Measurements from ENCODE around the gene MED19.

The MED19 gene

GRCh38 chr11:57656885-57657193, 55.2 kb downstream of the MED19 start:
- FAIRE-seq (no peak), DNase-seq (ENCODE audit: insufficient read length, low spot score) (no peak)
